ENCODE results near the gene ATL1. TPM values are rescaled to one million over a fixed set of nuclear protein-coding genes. Genes with fewer than 3 reads are reported as not detected.

The ATL1 gene
- total RNA-seq, 1 donor from 2014 or later: 1.2 TPM

DNA sequence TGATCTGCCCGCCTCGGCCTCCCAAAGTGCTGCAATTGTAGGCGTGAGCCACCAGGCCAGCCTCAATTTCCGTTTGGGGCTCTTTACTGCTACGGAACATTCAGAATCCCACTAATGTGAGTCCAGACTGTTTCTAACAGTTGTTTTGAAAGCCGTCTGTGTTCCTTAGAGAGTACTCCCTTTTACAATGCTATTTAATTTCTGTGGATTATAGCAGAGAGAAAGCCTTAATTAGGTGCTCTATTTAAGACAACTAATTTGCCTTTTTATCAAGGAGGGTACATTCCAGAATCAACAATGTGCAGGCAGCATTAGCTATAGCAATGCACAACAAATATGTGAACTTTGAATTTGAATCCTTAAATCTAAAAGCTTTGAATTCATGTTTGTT is 110.9 kb downstream of the ATL1 start:
- Histone ChIP-seq H3K27me3 (no peaks in the 10 kb centered on the region), H3K36me3 (no peaks in the 10 kb centered on the region), H3K4me1 (peaks cover 0 to 2% of the 10 kb centered on the region in 2 donors), H3K4me3 (no peak overlapping the region), H3K27ac (no peak overlapping the region), H3K9me3 (no peaks in the 10 kb centered on the region)
- no peak for DNase-seq (ENCODE audit: low spot score in 2 of 2)
- TF ChIP-seq, protein P1, sequence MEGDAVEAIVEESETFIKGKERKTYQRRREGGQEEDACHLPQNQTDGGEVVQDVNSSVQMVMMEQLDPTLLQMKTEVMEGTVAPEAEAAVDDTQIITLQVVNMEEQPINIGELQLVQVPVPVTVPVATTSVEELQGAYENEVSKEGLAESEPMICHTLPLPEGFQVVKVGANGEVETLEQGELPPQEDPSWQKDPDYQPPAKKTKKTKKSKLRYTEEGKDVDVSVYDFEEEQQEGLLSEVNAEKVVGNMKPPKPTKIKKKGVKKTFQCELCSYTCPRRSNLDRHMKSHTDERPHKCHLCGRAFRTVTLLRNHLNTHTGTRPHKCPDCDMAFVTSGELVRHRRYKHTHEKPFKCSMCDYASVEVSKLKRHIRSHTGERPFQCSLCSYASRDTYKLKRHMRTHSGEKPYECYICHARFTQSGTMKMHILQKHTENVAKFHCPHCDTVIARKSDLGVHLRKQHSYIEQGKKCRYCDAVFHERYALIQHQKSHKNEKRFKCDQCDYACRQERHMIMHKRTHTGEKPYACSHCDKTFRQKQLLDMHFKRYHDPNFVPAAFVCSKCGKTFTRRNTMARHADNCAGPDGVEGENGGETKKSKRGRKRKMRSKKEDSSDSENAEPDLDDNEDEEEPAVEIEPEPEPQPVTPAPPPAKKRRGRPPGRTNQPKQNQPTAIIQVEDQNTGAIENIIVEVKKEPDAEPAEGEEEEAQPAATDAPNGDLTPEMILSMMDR (IDR thresholded peaks at IDR 0.05): no peak
- intact Hi-C loops (cut with DNase I): no loop called here

DNA sequence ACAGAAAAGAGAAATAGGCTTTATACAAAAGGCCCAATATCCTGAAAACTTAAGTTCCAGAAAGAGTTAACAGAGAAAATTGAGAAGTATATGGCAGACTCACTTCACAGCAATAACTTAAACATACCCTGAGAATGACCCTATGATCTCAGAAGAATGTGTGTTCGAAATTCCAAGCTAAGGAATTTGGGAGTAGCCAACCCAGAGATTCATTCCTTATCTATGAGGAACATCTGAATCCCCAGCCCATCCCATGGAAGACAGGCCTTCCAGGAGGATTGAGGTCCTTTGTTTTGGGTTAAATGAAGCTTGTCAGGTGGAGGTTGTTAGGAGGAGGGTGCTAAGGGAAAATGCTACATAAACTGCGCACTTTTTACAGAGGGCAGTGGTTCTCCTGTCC is 115.7 kb downstream of the ATL1 start:
- intact Hi-C loops (cut with DNase I): no loop called here
- no peak for DNase-seq (ENCODE audit: low spot score in 2 of 2)
- H3K9me3 ChIP-seq: no peaks in the 10 kb centered on the region
- TF ChIP-seq, protein P1 (IDR thresholded peaks at IDR 0.05): no peak
- no peaks in the 10 kb centered on the region for H3K36me3 ChIP-seq
- no peak overlapping the region for H3K4me3 ChIP-seq
- H3K4me1 ChIP-seq: peaks cover 3 to 5% of the 10 kb centered on the region in 2 donors
- no peaks in the 10 kb centered on the region for H3K27me3 ChIP-seq
- H3K27ac ChIP-seq: no peak overlapping the region

DNA sequence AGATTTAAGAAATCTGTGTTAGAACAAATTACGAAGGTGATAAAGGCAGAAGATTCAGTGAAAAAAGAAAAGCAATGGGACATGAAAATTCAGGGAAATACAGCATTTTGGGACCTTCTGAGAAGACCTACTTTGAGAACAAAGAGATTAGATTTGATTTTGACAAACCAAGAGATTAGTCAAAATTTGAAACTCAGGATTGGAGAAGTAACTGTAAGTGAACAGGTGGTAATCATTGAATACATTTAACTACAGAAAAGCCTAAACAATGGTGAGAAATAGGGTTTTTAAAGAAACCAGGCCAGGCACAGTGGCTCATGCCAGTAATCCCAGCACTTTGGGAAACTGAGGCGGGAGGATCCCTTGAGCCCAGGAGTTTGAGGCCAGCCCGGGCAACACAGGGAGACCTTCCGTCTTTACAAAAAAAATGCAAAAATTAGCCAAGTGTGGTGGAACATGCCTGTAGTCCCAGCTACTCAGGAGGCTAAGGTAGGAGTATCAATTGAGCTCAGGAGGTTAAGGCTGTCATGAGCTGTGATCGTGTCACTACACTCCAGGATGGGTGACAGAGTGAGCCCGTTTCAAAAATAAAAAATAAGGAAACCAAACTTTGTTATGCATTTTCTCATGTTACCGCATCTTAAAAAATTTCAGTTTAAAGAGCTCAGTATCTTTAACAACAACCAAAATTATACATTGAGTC is 117.0 kb downstream of the ATL1 start:
- H3K27me3 ChIP-seq: no peaks in the 10 kb centered on the region
- peak overlapping the region; percentile 28 to 37 for H3K27ac ChIP-seq
- DNase-seq (ENCODE audit: low spot score in 2 of 2): no peak
- intact Hi-C loops (cut with DNase I): no loop called here
- peaks cover 3 to 5% of the 10 kb centered on the region in 2 donors for H3K4me1 ChIP-seq
- TF ChIP-seq, protein P1 (IDR thresholded peaks at IDR 0.05): no peak
- no peaks in the 10 kb centered on the region for H3K36me3 ChIP-seq
- no peaks in the 10 kb centered on the region for H3K9me3 ChIP-seq
- no peak overlapping the region for H3K4me3 ChIP-seq

DNA sequence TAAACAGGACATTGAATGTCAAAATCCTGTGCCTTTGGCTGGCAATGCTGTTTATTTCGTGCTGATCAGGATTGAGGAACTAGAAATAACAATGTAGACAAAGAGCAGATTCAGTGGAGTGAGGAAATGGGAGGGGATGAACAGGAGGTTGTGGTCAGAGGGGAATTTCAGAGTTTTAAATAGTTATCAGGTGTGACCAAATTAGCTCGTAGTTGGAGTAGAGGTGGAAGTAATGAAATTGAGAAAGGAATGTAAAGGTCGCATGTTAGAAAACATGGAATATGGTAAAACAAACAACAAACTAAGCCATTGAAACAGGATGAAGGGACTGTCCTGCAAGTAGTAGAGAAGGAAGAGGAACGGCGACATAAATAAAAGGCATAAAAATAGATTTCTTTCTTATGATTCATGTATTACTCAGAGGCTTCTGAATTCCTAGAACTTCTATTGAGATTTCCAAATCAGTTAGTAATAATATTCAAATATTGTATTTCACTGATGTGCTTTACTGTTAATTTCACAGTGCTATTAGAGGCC is 117.7 kb downstream of the ATL1 start:
- intact Hi-C loops (cut with DNase I): no loop called here
- Histone ChIP-seq H3K4me1 (peaks cover 3 to 5% of the 10 kb centered on the region in 2 donors), H3K27me3 (no peaks in the 10 kb centered on the region), H3K27ac (peak overlapping the region; percentile 28 to 37), H3K36me3 (no peaks in the 10 kb centered on the region), H3K9me3 (no peaks in the 10 kb centered on the region), H3K4me3 (no peak overlapping the region)
- DNase-seq (ENCODE audit: low spot score in 2 of 2): no peak
- TF ChIP-seq, protein P1 (IDR thresholded peaks at IDR 0.05): no peak

DNA sequence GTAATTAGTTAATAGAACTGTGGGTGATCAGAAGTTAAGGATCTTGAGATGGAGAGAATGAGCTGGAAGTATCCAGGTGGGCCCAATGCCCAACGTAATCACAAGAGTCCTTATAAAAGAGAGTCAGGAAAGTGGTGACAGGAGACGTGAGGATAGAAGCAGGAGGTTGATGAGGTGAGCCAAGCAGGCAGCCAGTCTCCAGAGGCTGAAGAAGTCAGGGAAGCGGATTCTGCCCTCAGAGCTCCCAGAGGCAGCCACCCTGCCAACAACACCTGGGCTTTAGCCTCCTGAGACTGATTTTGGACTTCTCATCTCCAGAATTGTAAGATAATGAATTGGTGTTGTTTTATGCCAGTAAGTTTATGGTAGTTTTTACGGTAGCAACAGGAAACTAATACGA is 118.2 kb downstream of the ATL1 start:
- Histone ChIP-seq H3K27ac (peak overlapping the region in 1 of 2 donors; percentile 17), H3K9me3 (no peaks in the 10 kb centered on the region), H3K4me1 (peaks cover 3 to 5% of the 10 kb centered on the region in 2 donors), H3K36me3 (no peaks in the 10 kb centered on the region), H3K4me3 (no peak overlapping the region), H3K27me3 (no peaks in the 10 kb centered on the region)
- intact Hi-C loops (cut with DNase I): no loop called here
- TF ChIP-seq, protein P1 (IDR thresholded peaks at IDR 0.05): no peak
- no peak for DNase-seq (ENCODE audit: low spot score in 2 of 2)
